GM21367 (cell line): ENCODE data around the gene NCK1.
A peak's percentile ranks its signal among the peaks of the same experiment; 100 is the strongest.

Experiments used
- ATAC-seq: cut with Tn5 transposase; IDR thresholded peaks from one replicate; pipeline ENCODE4 v1.9.1; 2021; ENCODE audit not compliant: unreplicated experiment

NCK1 gene

GRCh38 chr3:136861890-136862616 lies at the start of gene NCK1:
Gene NCK1 (plus strand): TSS chr3:136862208. CDS start chr3:136928002, 65,794 bp downstream.
- peak; percentile 98 for ATAC-seq

GRCh38 chr3:136817448-136817847 lies 44.6 kb upstream of the NCK1 start:
- ATAC-seq: no peak

GRCh38 chr3:136818191-136818768 lies 43.7 kb upstream of the NCK1 start:
- peak; percentile 44 for ATAC-seq

- ATAC-seq: peak; percentile 45
Measured at GRCh38 chr3:136818769-136819391, 43.1 kb upstream of the NCK1 start, which contains the start of gene SLC35G2. Gene SLC35G2 (plus strand): TSS chr3:136819126. CDS start chr3:136854461, 35,335 bp downstream.

GRCh38 chr3:136819392-136819730 lies 42.6 kb upstream of the NCK1 start:
- peak; percentile 17 for ATAC-seq

- no peak for ATAC-seq
Measured at GRCh38 chr3:136819731-136820679, 42.0 kb upstream of the NCK1 start.

GRCh38 chr3:136831461-136831860 lies 30.5 kb upstream of the NCK1 start:
- ATAC-seq: no peak

- no peak for ATAC-seq
Measured at GRCh38 chr3:136835089-136835812, 26.8 kb upstream of the NCK1 start.

GRCh38 chr3:136835813-136836510 lies 26.0 kb upstream of the NCK1 start:
- no peak for ATAC-seq

GRCh38 chr3:136836511-136837156 lies 25.4 kb upstream of the NCK1 start:
- no peak for ATAC-seq

- no peak for ATAC-seq
Measured at GRCh38 chr3:136838641-136839555, 23.1 kb upstream of the NCK1 start.

GRCh38 chr3:136839556-136839931 lies 22.5 kb upstream of the NCK1 start:
- ATAC-seq: no peak

GRCh38 chr3:136840252-136840651 lies 21.8 kb upstream of the NCK1 start:
- ATAC-seq: no peak

GRCh38 chr3:136842294-136842693 lies 19.7 kb upstream of the NCK1 start:
- no peak for ATAC-seq

GRCh38 chr3:136844724-136845123 lies 17.3 kb upstream of the NCK1 start:
- no peak for ATAC-seq

- no peak for ATAC-seq
Measured at GRCh38 chr3:136852180-136852579, 9.8 kb upstream of the NCK1 start.

GRCh38 chr3:136856665-136857064 lies 5.3 kb upstream of the NCK1 start:
- ATAC-seq: no peak

GRCh38 chr3:136858381-136858780 lies 3.6 kb upstream of the NCK1 start:
- no peak for ATAC-seq
